H1 (cell line): Measurements from ENCODE around the gene SH3RF3. TPM values are rescaled to one million over a fixed set of nuclear protein-coding genes. Genes with fewer than 3 reads are reported as not detected.

ENCODE experiments used
- CTCF ChIA-PET: fragments of 300-600 bp; sonication (Branson Sonifier 250); formaldehyde crosslinking; loops from one replicate; lab custom pipeline; 2021; ENCODE audit not compliant: partially characterized antibody; lab: Charles Lee
- POLR2A ChIA-PET: fragments of 300-600 bp; sonication (Branson Sonifier 250); formaldehyde crosslinking; loops from one replicate; lab custom pipeline; 2021; ENCODE audit warnings: inconsistent platforms; ENCODE audit not compliant: partially characterized antibody; lab: Charles Lee
- DNase-seq, 2 experiments: peaks; one replicate each; pipeline versions ENCODE4 v3.0.0 to v3.0.0-alpha.2; 2010 to 2022; ENCODE audit warnings: low spot score in 2 of 2, low read depth in 1 of 2, mixed read lengths in 1 of 2
- FAIRE-seq: peaks from 2 replicates; lab custom pipeline; 2011; peaks lifted over from hg19 to GRCh38; lab: Jason Lieb, UNC
- H2AFZ ChIP-seq: 2 replicates; pipeline ENCODE4 v1.8.1; 2012; ENCODE audit warnings: low read length, inconsistent platforms
- H2AK5ac ChIP-seq: 2 replicates; pipeline ENCODE4 v1.6.1; 2013; ENCODE audit warnings: low read depth, low read length
- H2BK120ac ChIP-seq: replicated peaks from 2 replicates; pipeline ENCODE3; 2013; ENCODE audit warnings: low read depth, low read length, inconsistent platforms
- H2BK12ac ChIP-seq: 2 replicates; pipeline ENCODE4 v1.6.1; 2013; ENCODE audit warnings: low read depth, low read length
- H2BK15ac ChIP-seq: 2 replicates; pipeline ENCODE4 v1.6.1; 2013; ENCODE audit warnings: low read length
- H2BK20ac ChIP-seq: 2 replicates; pipeline ENCODE4 v1.6.1; 2013; ENCODE audit warnings: low read length
- H2BK5ac ChIP-seq: 2 replicates; pipeline ENCODE4 v1.6.1; 2013; ENCODE audit warnings: low read depth, low read length
- H3K14ac ChIP-seq: 2 replicates; pipeline ENCODE4 v1.6.1; 2013; ENCODE audit warnings: inconsistent platforms; ENCODE audit not compliant: insufficient read length
- H3K18ac ChIP-seq: 2 replicates; pipeline ENCODE4 v1.6.1; 2013; ENCODE audit warnings: low read length; ENCODE audit errors: extremely low read depth
- H3K23ac ChIP-seq: 2 replicates; pipeline ENCODE4 v1.6.1; 2013; ENCODE audit warnings: inconsistent platforms; ENCODE audit not compliant: insufficient read length
- H3K23me2 ChIP-seq: 2 replicates; pipeline ENCODE4 v1.6.1; 2013; ENCODE audit warnings: low read depth, low read length
- H3K27ac ChIP-seq: 2 replicates; pipeline ENCODE4 v1.6.1; 2011; ENCODE audit warnings: low read depth, low read length, inconsistent platforms
- H3K27me3 ChIP-seq, 4 experiments: replicated peaks in 1 of 4; 1 replicate in 1 of 4; 2 replicates in 3 of 4; pipeline versions ENCODE4 v1.6.1 to v1.8.1; 2011 to 2013; ENCODE audit warnings: low read length in 3 of 4, mild to moderate bottlenecking in 3 of 4, inconsistent platforms in 2 of 4, mixed read lengths in 2 of 4, moderate library complexity in 1 of 4; ENCODE audit not compliant: control insufficient read depth in 3 of 4, insufficient read depth in 3 of 4; ENCODE audit errors: extremely low read depth in 1 of 4
- H3K36me3 ChIP-seq, 4 experiments: 2 replicates each; pipeline versions ENCODE4 v1.6.1 to v1.8.1; 2011 to 2013; ENCODE audit warnings: mild to moderate bottlenecking in 4 of 4, low read length in 3 of 4, moderate library complexity in 2 of 4, control low read depth in 1 of 4, inconsistent platforms in 1 of 4; ENCODE audit not compliant: insufficient read depth in 4 of 4, control insufficient read depth in 2 of 4
- H3K4ac ChIP-seq: replicated peaks from 2 replicates; pipeline ENCODE3; 2013; ENCODE audit warnings: low read length, low read depth, mixed read lengths, inconsistent platforms; ENCODE audit not compliant: insufficient read length
- H3K4me1 ChIP-seq, 4 experiments: replicated peaks in 1 of 4; 1 replicate in 1 of 4; 2 replicates in 3 of 4; pipeline versions ENCODE4 v1.6.1 to v1.8.1; 2011 to 2013; ENCODE audit warnings: low read length in 3 of 4, inconsistent platforms in 2 of 4, mixed read lengths in 1 of 4; ENCODE audit not compliant: insufficient read depth in 4 of 4, control insufficient read depth in 3 of 4
- H3K4me2 ChIP-seq, 2 experiments: 2 replicates each; pipeline versions ENCODE4 v1.6.1 to v1.8.1; 2011 to 2013; ENCODE audit warnings: low read depth in 2 of 2, low read length in 2 of 2, control low read depth in 1 of 2, inconsistent platforms in 1 of 2, mild to moderate bottlenecking in 1 of 2; ENCODE audit not compliant: insufficient read depth in 1 of 2
- H3K4me3 ChIP-seq, 4 experiments: fragments of 200-600, 300-600 bp in 1 of 4; sonication (generic), shearing (Covaris generic), sonication (Bioruptor Twin) in 1 of 4; 2 replicates each; pipeline versions ENCODE4 v1.5.1 to v1.8.1; 2011 to 2016; ENCODE audit warnings: low read length in 4 of 4, low read depth in 3 of 4, control low read depth in 2 of 4, inconsistent platforms in 2 of 4, mild to moderate bottlenecking in 2 of 4, mixed read lengths in 1 of 4, moderate library complexity in 1 of 4; ENCODE audit not compliant: insufficient read depth in 2 of 4; ENCODE audit errors: extremely low read depth in 1 of 4
- H3K56ac ChIP-seq: replicated peaks from 2 replicates; pipeline ENCODE3; 2013; ENCODE audit warnings: low read depth, mild to moderate bottlenecking, mixed read lengths, low read length, inconsistent platforms; ENCODE audit not compliant: insufficient read length
- H3K79me1 ChIP-seq: 2 replicates; pipeline ENCODE4 v1.6.1; 2013; ENCODE audit warnings: low read depth, low read length, control low read depth
- H3K79me2 ChIP-seq, 2 experiments: 2 replicates each; pipeline versions ENCODE4 v1.6.1 to v1.8.1; 2012 to 2013; ENCODE audit warnings: low read length in 2 of 2, mild to moderate bottlenecking in 2 of 2, inconsistent platforms in 1 of 2; ENCODE audit not compliant: insufficient read depth in 2 of 2, control insufficient read depth in 1 of 2
- H3K9ac ChIP-seq, 4 experiments: replicated peaks in 1 of 4; 1 replicate in 1 of 4; 2 replicates in 3 of 4; pipeline versions ENCODE4 v1.6.1 to v1.8.1; 2011 to 2013; ENCODE audit warnings: low read depth in 3 of 4, low read length in 3 of 4, control low read depth in 2 of 4, mild to moderate bottlenecking in 2 of 4, moderate library complexity in 2 of 4, inconsistent platforms in 1 of 4; ENCODE audit errors: extremely low read depth in 1 of 4
- H3K9me3 ChIP-seq, 2 experiments: 2 replicates each; pipeline versions ENCODE4 v1.6.1 to v1.8.1; 2012 to 2013; ENCODE audit warnings: mild to moderate bottlenecking in 2 of 2, moderate library complexity in 2 of 2, control low read depth in 1 of 2, inconsistent platforms in 1 of 2, low read depth in 1 of 2, low read length in 1 of 2, mixed read lengths in 1 of 2; ENCODE audit not compliant: insufficient read depth in 2 of 2
- H4K20me1 ChIP-seq, 2 experiments: replicated peaks in 1 of 2; 2 replicates each; pipeline versions ENCODE3 to v1.8.1; 2011 to 2013; ENCODE audit warnings: inconsistent platforms in 2 of 2, low read length in 2 of 2, mild to moderate bottlenecking in 1 of 2; ENCODE audit not compliant: insufficient read depth in 2 of 2, control insufficient read depth in 1 of 2
- H4K5ac ChIP-seq: 2 replicates; pipeline ENCODE4 v1.6.1; 2013; ENCODE audit warnings: low read length, low read depth, mixed read lengths, inconsistent platforms; ENCODE audit not compliant: insufficient read length
- H4K8ac ChIP-seq: 2 replicates; pipeline ENCODE4 v1.8.0; 2013; ENCODE audit warnings: mild to moderate bottlenecking, moderate library complexity, low read length, inconsistent platforms; ENCODE audit not compliant: insufficient read depth; ENCODE audit errors: extremely low read depth
- H4K91ac ChIP-seq: replicated peaks from 2 replicates; pipeline ENCODE3; 2013; ENCODE audit warnings: low read length, mixed read lengths, inconsistent platforms; ENCODE audit not compliant: insufficient read length
- JUND ChIP-seq: IDR thresholded peaks from 2 replicates; pipeline ENCODE4 v1.6.1; 2011; ENCODE audit warnings: mild to moderate bottlenecking, improper control_type of control experiment, low read length
- PHF8 ChIP-seq: fragments of 200-600 bp; sonication (generic); conservative IDR thresholded peaks from 2 replicates; pipeline ENCODE4 v1.7.1; 2012; ENCODE audit warnings: low read depth, mild to moderate bottlenecking, inconsistent platforms, low read length, moderate library complexity
- POLR2A ChIP-seq, 2 experiments: IDR thresholded peaks; 1 replicate in 1 of 2; 2 replicates in 1 of 2; pipeline ENCODE4 v1.6.1; 2011; ENCODE audit warnings: low read depth in 2 of 2, low read length in 2 of 2, mild to moderate bottlenecking in 2 of 2; ENCODE audit errors: control extremely low read depth in 1 of 2
- RNF2 ChIP-seq: fragments of 200-900, 300-1000 bp; sonication (generic); IDR thresholded peaks from 2 replicates; pipeline ENCODE4 v1.7.1; 2016; ENCODE audit warnings: borderline replicate concordance, low read depth, mild to moderate bottlenecking, antibody characterized with exemption, low read length; ENCODE audit not compliant: poor library complexity, severe bottlenecking; ENCODE audit errors: missing control alignments
- SP1 ChIP-seq: IDR thresholded peaks from 2 replicates; pipeline ENCODE4 v1.6.1; 2011; ENCODE audit warnings: low read depth, low read length
- WGBS, 2 experiments: shearing (Covaris generic) in 1 of 2; methylation state at CpG; one replicate each; pipeline versions ENCODE4 v1.1.6 to v1.1.7; 2013 to 2015; ENCODE audit warnings: low lambda C conversion rate in 2 of 2, mixed read lengths in 2 of 2, inconsistent platforms in 1 of 2, low coverage in 1 of 2, missing lambda C conversion rate in 1 of 2; ENCODE audit not compliant: insufficient replicate concordance in 2 of 2, insufficient coverage in 1 of 2, insufficient read length in 1 of 2; ENCODE audit errors: extremely low coverage in 1 of 2, missing lambda C conversion rate in 1 of 2; 5-methylcytosine and 5-hydroxymethylcytosine counted together
- polyA plus RNA-seq, 7 experiments: library from polyadenylated mRNA; depleted of rRNA in 3 of 7; stranded (reverse) in 5 of 7; unstranded in 2 of 7; fragments of >200 nt in 5 of 7; fragments of 200-250 nt in 2 of 7; gene quantifications; 1 replicate in 5 of 7; 2 replicates in 1 of 7; 4 replicates in 1 of 7; pipeline versions ENCODE4 v1.2.1 to v1.2.3, GENCODE V29; 2011 to 2013; ENCODE audit warnings: missing spikeins in 2 of 7, mixed read lengths in 2 of 7
- total RNA-seq: library from RNA; stranded (reverse); fragmentation: NEBNext Ultra II Directional; extraction: Animal tissue kit (Norgen Biotek cat#: 25700); gene quantifications from 2 replicates; pipeline ENCODE4 v1.2.1, GENCODE V29; 2021
- TF ChIP-seq, protein P1 (sequence below): IDR thresholded peaks from 2 replicates; pipeline ENCODE4 v1.6.1; 2012; ENCODE audit warnings: inconsistent platforms
- TF ChIP-seq, protein P2 (sequence below), 3 experiments: IDR thresholded peaks; 1 replicate in 2 of 3; 2 replicates in 1 of 3; pipeline versions ENCODE4 v1.5.1 to v1.6.1; 2011; ENCODE audit warnings: low read length in 3 of 3, mild to moderate bottlenecking in 3 of 3, inconsistent platforms in 2 of 3, low read depth in 1 of 3, moderate library complexity in 1 of 3; ENCODE audit not compliant: insufficient read depth in 1 of 3; ENCODE audit errors: control extremely low read depth in 1 of 3

The SH3RF3 gene
- total and polyA plus RNA-seq, 2 of the 8 experiments (the other 6 are each of a cell fraction or from before 2014, with no cell fraction given) = 0.11 to 0.65 TPM

DNA sequence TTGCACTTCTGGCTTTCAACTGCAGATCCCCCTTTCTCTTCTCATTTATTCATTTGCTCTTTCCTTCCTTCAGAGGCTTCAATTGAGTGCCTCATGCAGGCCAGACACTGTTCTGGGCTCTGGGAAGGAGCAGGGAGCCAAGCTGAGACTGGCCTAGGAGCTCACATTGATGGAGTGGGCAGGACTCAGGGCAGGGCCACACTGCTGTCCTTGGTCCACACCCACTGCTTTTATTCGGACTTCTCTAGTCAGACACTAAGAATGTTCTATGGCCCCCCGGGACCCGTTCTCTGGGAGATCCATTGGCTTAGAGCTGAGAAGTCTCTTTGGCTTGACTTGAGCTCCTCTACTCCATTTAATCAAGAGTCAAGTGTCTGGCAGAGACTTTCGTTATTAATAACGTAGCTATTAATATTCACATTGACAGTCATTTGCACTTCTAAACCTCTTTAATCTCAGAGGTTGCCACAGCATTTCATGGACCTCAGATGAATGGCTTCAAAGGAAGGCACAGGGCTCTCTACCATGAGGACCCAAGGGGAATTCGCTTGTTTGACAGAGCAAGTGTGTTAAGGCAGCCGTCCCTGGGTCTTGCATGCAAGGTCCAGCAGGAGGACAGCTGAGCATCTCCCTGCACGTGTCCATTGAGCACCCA lies 20.1 kb downstream of the SH3RF3 start:
- Histone ChIP-seq H3K18ac (no peak overlapping the region), H3K79me2 (no peaks in the 10 kb centered on the region), H2AK5ac (no peak overlapping the region), H3K56ac (no peak overlapping the region), H3K4me1 (no peaks in the 10 kb centered on the region), H3K4me3 (no peak overlapping the region), H3K4me2 (no peak overlapping the region), H3K79me1 (no peaks in the 10 kb centered on the region), H4K91ac (no peak overlapping the region), H2BK120ac (no peak overlapping the region), H2BK12ac (no peak overlapping the region), H3K36me3 (no peaks in the 10 kb centered on the region), H3K9ac (no peak overlapping the region), H3K4ac (no peak overlapping the region), H3K9me3 (no peaks in the 10 kb centered on the region), H3K23me2 (no peaks in the 10 kb centered on the region), H3K23ac (no peak overlapping the region), H3K27me3 (no peaks in the 10 kb centered on the region), H2BK15ac (no peak overlapping the region), H4K5ac (no peak overlapping the region), H3K27ac (no peak overlapping the region), H2BK5ac (no peak overlapping the region), H3K14ac (no peak overlapping the region), H2BK20ac (no peak overlapping the region), H4K8ac (no peak overlapping the region), H2AFZ (no peak overlapping the region), H4K20me1 (no peaks in the 10 kb centered on the region)
- DNase-seq (no peak), FAIRE-seq (no peak)
- 90% methylated on average over 7 of the region's 8 CpGs; no CpG with 5 or more reads in 1 of the 2 experiments for WGBS, 2 experiments
- ChIA-PET POLR2A (no interaction called here), CTCF (interaction anchor here (1.0 kb wide), 2 partner anchors 47 to 361 kb away, joined by 3 read pairs; no protein-coding TSS in a partner anchor)
- TF ChIP-seq POLR2A (IDR thresholded peaks at IDR 0.05; ENCODE audit: control extremely low read depth in 1 of 2, low read depth in 2 of 2, low read length in 2 of 2) = no peak
- TF ChIP-seq, protein P1, sequence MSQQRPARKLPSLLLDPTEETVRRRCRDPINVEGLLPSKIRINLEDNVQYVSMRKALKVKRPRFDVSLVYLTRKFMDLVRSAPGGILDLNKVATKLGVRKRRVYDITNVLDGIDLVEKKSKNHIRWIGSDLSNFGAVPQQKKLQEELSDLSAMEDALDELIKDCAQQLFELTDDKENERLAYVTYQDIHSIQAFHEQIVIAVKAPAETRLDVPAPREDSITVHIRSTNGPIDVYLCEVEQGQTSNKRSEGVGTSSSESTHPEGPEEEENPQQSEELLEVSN = no peak
- TF ChIP-seq SP1 = no peak
- TF ChIP-seq, protein P2, sequence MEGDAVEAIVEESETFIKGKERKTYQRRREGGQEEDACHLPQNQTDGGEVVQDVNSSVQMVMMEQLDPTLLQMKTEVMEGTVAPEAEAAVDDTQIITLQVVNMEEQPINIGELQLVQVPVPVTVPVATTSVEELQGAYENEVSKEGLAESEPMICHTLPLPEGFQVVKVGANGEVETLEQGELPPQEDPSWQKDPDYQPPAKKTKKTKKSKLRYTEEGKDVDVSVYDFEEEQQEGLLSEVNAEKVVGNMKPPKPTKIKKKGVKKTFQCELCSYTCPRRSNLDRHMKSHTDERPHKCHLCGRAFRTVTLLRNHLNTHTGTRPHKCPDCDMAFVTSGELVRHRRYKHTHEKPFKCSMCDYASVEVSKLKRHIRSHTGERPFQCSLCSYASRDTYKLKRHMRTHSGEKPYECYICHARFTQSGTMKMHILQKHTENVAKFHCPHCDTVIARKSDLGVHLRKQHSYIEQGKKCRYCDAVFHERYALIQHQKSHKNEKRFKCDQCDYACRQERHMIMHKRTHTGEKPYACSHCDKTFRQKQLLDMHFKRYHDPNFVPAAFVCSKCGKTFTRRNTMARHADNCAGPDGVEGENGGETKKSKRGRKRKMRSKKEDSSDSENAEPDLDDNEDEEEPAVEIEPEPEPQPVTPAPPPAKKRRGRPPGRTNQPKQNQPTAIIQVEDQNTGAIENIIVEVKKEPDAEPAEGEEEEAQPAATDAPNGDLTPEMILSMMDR (IDR thresholded peaks at IDR 0.05; ENCODE audit: control extremely low read depth in 1 of 3, insufficient read depth in 1 of 3, low read depth in 1 of 3, low read length in 3 of 3) = no peak
- TF ChIP-seq PHF8 = no peak
- no peak for TF ChIP-seq RNF2
- no peak for TF ChIP-seq JUND
- TF ChIP-seq, all 59 proteins: peak for 0
